Kasumi-1 (cell line): Measurements from ENCODE around the gene AMZ1.
"Not testable (repeated sequence)": the region's sequence is repeated elsewhere in the genome, so short reads cannot be mapped to it uniquely, and the experiment has no call there.

Experiments
- DNase-seq, 2 experiments: peaks; one replicate each; lab custom pipeline; 2025; lab: John Stamatoyannopoulos, UW

The AMZ1 gene

DNA sequence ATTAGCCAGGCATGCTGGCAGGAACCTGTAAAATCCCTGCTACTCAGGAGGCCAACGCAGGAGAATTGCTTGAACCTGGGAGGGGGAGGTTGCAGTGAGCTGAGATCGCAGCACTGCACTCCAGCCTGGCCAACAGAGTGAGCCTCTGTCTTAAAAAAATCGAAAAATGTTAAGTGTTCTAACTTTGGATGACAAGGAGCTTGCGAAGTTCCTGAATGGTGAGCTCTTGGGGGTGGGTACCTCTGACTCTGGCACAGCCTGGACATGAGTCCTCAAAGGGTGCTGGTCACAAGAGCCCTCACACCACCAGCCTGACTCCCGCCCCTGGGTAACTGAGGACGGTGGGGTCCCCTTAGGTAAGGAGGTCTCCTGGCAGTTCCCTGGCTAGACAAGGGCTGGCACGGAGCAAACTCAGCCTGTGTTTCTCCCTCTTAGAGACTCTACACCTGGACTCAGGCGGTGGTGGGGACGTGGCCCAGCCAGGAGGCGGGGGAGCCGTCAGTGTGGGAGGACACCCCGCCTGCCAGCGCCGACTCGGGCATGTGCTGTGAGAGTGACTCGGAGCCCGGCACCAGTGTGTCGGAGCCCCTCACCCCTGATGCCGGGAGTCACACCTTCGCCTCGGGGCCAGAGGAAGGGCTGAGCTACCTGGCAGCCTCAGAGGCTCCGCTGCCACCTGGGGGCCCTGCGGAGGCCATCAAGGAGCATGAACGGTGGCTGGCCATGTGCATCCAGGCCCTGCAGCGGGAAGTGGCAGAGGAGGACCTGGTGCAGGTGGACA is 24.1 kb downstream of the AMZ1 start:
- DNase-seq = no peak

DNA sequence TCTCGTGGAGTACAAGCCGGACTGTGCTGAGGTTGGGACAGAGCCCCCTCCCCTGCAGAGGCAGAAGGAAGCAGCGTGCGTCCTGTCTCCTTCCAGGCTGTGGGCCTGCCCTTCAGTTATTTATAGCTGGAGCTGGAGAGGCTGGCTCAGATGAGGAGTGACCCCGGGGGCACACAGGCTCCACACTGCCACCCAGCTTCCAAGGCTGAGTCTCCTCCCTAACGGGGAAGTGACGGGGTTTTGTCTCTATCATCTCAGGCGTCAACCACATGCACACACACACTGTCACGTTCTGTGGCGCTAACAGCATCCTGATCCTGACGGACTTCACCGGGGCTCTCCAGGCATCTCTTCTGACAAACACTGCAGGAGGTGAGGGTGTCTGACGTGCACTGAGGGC is 25.4 kb downstream of the AMZ1 start:
- peak; percentile 27 to 43 for DNase-seq

DNA sequence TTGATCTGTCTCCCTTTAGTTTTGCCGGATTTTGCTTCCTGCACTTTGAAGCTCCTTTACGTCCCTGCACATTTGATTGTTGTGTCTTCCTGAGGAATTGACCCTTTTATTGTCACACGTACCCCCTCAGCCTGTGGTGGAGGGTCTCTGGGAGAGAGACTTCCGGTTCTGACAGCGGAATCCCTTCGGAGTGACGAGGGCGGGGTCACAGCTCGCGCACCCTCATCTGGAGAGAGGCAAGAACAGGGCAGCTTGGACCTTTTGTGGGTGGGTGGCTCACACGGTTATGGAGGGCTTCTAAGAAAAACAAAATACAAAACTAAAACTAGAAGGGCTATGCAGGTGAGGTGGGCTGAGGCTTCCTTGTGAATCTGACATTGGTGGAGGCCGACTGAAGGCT is 26.0 kb downstream of the AMZ1 start:
- no peak for DNase-seq

DNA sequence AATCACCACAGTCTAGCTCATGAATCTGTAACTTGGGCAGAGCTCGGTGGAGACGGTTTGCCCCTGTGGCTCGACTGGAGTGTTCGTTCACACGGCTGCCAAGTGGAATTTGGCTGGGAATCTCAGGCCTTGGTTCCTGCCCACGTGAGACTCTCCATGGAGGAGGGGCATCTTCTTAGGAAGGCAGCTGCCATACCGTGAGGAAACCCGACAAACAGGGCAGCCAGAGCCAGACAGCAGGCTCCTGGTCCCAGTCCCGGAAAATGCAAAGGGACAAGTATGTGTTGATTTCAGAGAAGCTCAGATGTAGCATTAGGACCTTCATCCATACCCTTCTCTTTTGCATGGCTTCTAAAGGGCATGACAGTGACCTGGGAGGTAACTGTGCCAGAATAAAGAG is 26.6 kb downstream of the AMZ1 start:
- no peak for DNase-seq

- peak; percentile 49 to 65 for DNase-seq
Measured at GRCh38 chr7:2715341-2716231, 27.6 kb downstream of the AMZ1 start.

DNA sequence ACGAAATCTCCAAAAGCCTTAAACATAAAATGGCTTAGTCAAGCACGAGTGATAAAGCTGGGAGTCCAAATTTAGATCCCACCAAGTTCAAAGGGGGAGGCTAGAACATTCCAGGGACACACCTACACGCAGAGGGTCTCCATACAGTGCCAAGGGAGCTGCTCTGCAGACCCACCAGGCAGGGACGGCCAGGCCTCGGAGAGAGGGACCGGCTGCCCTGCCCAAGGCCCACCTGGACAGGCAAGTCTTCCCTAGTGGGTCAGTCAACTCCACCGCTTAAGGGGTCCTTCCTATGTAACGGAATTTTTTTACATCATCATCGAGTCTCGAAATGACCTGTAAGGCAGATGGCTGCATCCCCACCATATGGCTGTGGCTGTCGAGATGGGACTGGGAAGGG is 28.5 kb downstream of the AMZ1 start:
- no peak for DNase-seq

DNA sequence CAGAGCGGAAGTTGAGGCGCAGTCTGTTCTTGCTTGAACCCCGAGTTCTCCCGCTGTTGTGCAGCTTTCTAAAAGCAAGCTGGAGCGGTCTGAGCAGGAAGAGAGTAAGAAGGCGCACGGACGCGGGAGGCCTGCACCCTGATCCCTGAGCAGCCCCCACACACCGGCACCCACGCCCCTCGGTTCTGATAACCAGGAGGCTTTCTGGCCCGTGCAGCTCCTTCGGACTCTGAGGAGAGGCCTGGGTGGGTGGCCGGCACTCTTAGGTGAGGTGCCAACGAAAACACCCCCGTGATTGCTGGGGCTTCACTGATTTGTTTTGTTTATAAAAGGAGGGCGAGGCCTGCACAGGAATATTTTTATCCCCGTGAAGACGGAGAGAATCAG is 28.9 kb downstream of the AMZ1 start:
- DNase-seq = no peak

GRCh38 chr7:2717293-2718261 is 29.6 kb downstream of the AMZ1 start:
- DNase-seq = no peak

DNA sequence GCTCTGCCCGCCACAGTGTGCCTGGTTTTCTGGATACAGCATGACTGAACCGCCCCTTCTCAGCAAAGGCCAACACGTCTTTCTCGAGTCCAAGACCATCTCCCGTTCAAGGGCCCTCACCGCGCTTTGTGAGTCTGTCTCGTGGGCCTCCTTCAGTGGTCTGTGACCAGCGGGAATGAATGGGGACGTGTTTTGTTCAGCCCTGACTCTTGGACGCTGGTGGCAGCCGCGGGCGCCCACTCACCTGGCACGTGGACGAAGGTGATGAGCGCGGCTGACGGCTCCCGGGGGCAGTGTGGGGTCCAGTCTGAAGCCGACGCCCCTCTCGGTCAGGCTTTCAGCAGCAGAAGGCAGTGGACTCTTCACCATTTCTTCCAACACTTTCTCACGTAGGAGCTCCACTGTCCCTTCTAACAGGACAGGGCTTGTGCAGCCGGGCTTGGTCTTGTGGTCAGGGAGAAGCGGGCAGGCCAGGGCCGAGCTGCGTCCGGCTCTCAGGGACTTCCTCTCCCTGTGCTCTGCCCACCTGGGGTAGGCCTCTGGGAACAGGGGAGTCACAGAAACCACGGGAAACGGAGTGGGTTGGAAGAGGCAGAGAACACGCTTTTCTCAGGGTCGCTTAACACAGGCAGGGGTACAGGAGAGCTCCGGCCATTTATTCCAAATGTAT is 30.4 kb downstream of the AMZ1 start:
- no peak for DNase-seq

DNA sequence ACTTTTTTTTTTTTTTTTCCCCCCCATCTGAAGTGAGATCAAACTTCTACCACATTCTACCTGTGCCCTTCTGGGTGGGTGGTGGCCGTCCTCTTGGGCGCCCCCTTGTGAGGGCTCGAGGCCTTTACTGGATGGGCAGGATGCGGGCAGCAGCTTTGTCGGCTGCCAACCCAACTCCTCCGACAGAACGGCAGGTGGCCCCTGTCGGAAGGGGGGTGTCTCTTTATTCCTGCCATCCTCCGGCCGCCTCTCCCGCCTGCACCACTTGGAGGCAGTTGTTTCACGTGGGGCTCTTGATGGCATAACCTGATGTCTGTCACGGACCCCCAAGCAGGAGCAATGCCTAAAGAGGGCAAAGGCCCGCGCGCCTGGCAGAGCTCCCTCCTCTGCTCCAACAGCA is 31.0 kb downstream of the AMZ1 start:
- DNase-seq = no peak

GRCh38 chr7:2720024-2720423 is 32.0 kb downstream of the AMZ1 start:
- DNase-seq = no peak

DNA sequence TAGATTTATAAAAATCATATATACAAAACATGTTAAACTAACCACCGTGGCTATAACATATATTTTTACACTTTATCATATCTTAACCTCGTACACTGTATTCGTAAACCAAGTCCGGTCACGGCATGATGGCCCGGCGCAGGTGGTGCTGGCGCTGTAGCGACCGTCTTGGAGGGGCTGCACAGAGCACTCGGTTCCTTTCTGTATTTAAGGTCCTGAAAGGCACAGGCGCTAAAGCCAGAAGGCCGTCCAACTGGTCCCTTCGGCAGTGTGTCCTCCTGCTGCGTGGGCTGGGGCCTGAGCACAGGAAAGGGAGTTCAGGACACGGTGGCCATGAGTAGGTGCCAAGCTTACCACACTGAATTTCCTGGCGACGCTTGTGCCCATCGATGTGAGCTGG is 33.8 kb downstream of the AMZ1 start:
- DNase-seq = no peak

GRCh38 chr7:2722591-2722990 is 34.6 kb downstream of the AMZ1 start:
- no peak for DNase-seq

DNA sequence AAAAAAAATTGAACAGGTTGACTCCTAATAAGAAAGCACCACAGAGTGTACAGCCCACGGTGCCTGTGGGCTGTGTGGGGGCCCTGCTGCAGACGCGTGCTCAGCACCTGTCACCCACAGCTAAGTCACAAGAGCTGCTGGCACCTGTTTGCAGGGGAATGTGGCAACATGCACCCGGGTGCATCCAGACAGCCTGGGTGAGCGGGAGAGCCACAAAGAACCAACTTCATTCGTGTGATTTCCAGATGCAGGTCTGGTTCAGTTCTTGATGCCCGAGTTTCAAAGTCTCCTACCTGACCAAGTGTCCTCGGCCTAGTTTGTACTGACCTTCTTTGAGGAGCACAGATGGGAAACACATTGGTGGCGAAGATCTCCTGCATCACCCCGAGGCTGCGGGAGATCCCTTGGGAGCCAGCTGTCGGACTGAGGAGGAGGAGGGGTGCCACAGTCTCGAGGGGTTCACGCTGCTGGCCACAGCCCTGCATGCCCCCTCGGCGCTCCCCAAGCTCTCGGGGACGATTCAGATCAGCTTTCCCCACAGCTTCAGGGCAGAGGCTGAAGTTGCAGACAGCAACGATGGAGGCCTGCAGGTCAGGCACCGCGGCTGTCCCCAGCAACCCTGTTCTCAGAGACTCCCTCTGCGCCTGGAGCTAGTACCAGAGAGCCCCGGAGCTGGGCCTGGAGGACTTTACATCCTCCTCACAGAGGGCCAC is 35.3 kb downstream of the AMZ1 start:
- no peak for DNase-seq

DNA sequence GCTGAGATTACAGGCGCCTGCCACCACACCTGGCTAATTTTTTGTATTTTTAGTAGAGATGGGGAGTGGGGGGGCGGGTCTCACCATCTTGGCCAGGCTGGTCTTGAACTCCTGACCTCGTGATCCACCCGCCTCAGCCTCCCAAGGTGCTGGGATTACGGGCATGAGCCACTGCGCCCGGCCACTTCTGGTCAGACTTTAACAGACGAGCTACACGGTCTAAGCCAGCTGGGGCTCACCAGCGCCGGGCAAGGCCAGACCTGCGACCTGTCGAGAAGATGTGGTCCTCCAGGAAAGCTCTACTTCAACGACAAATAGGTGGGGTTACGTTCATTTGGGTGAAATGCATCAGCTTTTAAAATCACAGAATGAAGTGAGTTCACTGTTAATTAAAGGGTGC is 36.0 kb downstream of the AMZ1 start:
- not testable (repeated sequence) for DNase-seq

DNA sequence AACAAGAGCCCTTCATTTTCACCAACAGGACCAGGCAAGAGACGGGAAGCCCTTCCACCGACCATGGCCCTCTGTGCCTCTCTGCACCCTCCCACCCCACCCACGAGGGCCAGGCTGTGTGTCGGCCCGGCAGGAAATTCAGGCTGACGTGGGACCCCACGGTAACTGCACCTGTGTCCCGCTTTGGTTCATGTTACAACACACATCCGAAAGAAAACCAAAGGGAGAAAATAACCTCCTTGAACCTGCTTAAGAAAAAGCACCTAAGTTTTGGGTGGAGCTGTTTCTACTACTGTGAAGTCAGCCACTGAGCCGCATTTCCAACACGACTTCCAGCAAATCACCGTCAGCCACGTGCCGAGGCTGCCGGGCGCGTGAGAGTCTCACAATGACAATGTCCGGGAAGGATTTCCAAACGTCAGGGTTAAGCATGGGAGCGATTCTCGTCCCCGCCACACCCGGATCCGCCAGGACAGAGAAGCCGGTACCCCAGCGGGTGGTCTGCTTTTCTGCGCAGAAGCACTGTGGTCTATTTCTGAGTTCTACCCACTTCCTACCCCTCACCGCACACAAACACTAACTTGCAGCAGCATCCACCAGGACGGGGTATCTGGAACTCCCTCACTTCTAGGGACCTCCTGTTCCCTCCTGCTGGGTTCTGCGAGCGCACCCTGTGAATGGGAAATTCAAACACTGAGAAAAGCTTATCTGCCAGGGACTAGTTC is 36.6 kb downstream of the AMZ1 start:
- no peak for DNase-seq

GRCh38 chr7:2725178-2726105 is 37.4 kb downstream of the AMZ1 start:
- DNase-seq = no peak

DNA sequence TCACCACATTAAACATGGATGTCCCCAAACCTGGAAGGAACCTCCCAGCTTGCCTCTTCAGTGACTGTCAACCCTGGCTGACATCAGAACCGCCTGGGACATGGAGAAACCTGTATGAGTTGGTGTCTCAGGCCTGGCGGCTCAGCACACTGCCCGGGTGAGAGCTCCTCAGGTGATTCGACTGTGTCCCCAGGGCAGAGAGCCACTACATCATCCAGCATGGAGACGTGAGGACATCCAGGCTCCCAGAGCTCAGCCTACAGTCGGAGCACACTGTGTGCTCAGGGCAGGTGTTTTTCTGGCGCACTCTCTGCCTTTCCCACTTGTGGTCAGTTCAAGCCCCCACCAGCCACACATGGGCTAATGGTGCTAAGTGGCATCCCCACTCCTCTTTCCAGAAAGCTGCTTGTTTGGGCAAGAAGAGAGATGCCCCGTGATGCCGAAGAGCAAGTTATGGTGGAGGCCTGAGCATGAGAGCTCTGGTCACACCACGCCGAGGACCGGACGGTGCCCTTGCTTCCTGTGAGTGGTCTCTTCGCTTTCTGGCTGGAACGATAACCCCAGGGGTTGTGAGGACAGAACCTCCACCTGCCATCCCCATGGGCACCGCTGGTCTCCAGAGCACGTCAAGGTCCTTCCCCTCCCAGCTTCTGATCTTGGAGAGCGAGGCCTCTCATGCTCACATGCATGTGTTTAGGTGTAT is 38.5 kb downstream of the AMZ1 start:
- no peak for DNase-seq
